Stomach smooth muscle (tissue), 2 donors: ENCODE measurements around the gene CSNK1A1L.

Experiments
- H3K27ac ChIP-seq: one replicate; pipeline ENCODE4 v1.7.0; 2013; ENCODE audit warnings: mild to moderate bottlenecking, low read length, inconsistent platforms
- H3K27me3 ChIP-seq, 2 donors: one replicate each; pipeline ENCODE4 v1.7.0; 2013; ENCODE audit warnings: low read length in 2 of 2; ENCODE audit not compliant: insufficient read depth in 2 of 2, control insufficient read depth in 1 of 2
- H3K36me3 ChIP-seq, 2 donors: one replicate each; pipeline ENCODE4 v1.7.0; 2013; ENCODE audit warnings: low read length in 2 of 2; ENCODE audit not compliant: control insufficient read depth in 2 of 2, insufficient read depth in 2 of 2
- H3K4me1 ChIP-seq: one replicate; pipeline ENCODE4 v1.7.0; 2013; ENCODE audit warnings: low read length; ENCODE audit not compliant: control insufficient read depth, insufficient read depth
- H3K4me3 ChIP-seq, 2 donors: one replicate each; pipeline ENCODE4 v1.7.0; 2013; ENCODE audit warnings: low read length in 2 of 2
- H3K9ac ChIP-seq, 2 donors: one replicate each; pipeline ENCODE4 v1.7.0; 2013; ENCODE audit warnings: low read length in 2 of 2, mild to moderate bottlenecking in 1 of 2
- H3K9me3 ChIP-seq, 2 donors: one replicate each; pipeline ENCODE4 v1.7.0; 2013; ENCODE audit warnings: low read length in 2 of 2; ENCODE audit not compliant: control insufficient read depth in 2 of 2
- donor health status: healthy.
- donor health status: Pancreatic carcinoma.

Gene CSNK1A1L

DNA sequence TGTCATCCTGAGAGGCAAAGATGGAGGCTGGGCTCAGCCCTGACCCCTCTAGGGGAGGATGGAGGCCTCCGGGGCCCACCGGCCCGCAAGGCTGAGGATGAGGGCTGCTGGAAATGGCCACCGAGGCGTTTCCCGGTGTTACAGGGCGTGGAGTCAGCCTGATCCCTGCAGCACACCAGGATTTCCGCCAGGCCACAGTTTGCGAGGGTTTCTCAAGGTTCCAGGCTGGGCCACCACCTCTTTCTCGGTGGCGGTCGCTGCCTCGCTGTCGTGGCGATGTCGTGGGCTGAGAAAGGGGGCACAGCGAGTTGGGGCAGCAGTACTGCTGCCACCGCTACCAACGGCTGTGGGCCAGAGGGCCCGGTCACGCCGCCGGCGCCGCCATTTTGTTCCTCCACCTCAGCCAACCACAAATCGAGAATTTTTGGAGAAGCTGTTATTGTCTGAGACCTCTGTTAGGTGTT, at the start of gene CSNK1A1L:
CSNK1A1L (minus strand) TSS at position 414 of the 464 bp plus-strand sequence; CDS start at position 6, 408 bp downstream.
- H3K4me1 ChIP-seq = no peaks in the 10 kb centered on the region
- H3K27ac ChIP-seq = no peak within 1 kb of the TSS

GRCh38 chr13:37149380-37149779, 43.9 kb upstream of the CSNK1A1L start:
- no peaks in the 10 kb centered on the region for H3K27me3 ChIP-seq
- H3K9me3 ChIP-seq = no peaks in the 10 kb centered on the region
- no peak overlapping the region for H3K4me3 ChIP-seq
- H3K27ac ChIP-seq = no peak overlapping the region
- H3K9ac ChIP-seq = no peak overlapping the region
- H3K36me3 ChIP-seq = no peaks in the 10 kb centered on the region
- peaks cover 5% of the 10 kb centered on the region for H3K4me1 ChIP-seq

More for the DNA sequence above, at the start of gene CSNK1A1L:
- no peaks in the 10 kb centered on the region for H3K36me3 ChIP-seq
- H3K4me3 ChIP-seq = no peak within 1 kb of the TSS
- H3K27me3 ChIP-seq = no peaks in the 10 kb centered on the region
- H3K9ac ChIP-seq = no peak within 1 kb of the TSS
- H3K9me3 ChIP-seq = no peaks in the 10 kb centered on the region

GRCh38 chr13:37148501-37148900, 43.0 kb upstream of the CSNK1A1L start:
- Histone ChIP-seq H3K4me1 (peaks cover 5% of the 10 kb centered on the region), H3K9ac (no peak overlapping the region), H3K4me3 (no peak overlapping the region), H3K9me3 (no peaks in the 10 kb centered on the region), H3K36me3 (no peaks in the 10 kb centered on the region), H3K27me3 (no peaks in the 10 kb centered on the region), H3K27ac (no peak overlapping the region)

DNA sequence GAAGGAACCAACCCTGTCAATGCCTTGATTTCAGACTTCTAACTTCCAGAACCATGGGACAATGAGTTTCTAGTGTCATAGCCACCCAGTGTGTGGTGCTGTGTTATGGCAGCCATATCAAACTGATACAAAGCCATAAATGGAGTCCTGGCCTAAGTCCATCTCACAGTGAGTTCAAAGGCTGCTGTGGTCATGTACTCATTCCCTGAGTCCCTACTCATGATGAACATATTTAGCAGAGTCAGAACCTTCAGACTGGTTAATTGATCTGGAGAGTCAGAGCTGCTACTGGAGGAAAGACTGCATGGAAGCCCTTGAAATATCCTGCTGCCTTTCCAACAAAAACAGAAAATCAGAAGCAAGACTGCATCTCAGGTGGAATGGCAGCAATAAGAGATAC, 39.2 kb upstream of the CSNK1A1L start:
- no peaks in the 10 kb centered on the region for H3K9me3 ChIP-seq
- no peaks in the 10 kb centered on the region for H3K27me3 ChIP-seq
- H3K27ac ChIP-seq = no peak overlapping the region
- H3K4me3 ChIP-seq = no peak overlapping the region
- no peaks in the 10 kb centered on the region for H3K36me3 ChIP-seq
- peaks cover 5% of the 10 kb centered on the region for H3K4me1 ChIP-seq
- no peak overlapping the region for H3K9ac ChIP-seq

DNA sequence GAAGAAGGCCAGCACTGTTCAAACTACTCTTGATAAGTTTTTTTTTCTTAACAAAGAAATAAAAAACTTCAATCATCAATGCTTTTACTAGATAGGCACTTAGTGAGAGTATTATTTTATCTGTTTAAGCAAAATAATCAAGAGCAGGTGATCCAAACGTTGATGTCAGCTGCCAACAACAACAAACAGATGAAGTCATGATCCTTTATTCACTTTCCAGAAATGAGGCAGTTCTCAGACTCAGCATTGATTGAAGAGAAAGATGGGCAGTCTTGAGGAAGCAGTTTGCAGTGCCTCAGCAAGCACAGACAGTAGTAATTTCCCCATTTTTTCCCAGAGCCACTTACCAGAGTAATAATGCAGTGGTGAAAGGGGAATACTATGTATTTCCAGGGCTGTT, 38.4 kb upstream of the CSNK1A1L start:
- no peaks in the 10 kb centered on the region for H3K27me3 ChIP-seq
- no peak overlapping the region for H3K4me3 ChIP-seq
- H3K4me1 ChIP-seq = peaks cover 5% of the 10 kb centered on the region
- no peaks in the 10 kb centered on the region for H3K36me3 ChIP-seq
- H3K9me3 ChIP-seq = no peaks in the 10 kb centered on the region
- H3K27ac ChIP-seq = no peak overlapping the region
- no peak overlapping the region for H3K9ac ChIP-seq

- peaks cover 5% of the 10 kb centered on the region for H3K4me1 ChIP-seq
- no peak overlapping the region for H3K27ac ChIP-seq
- H3K9me3 ChIP-seq = no peaks in the 10 kb centered on the region
- H3K4me3 ChIP-seq = no peak overlapping the region
- H3K9ac ChIP-seq = no peak overlapping the region
- no peaks in the 10 kb centered on the region for H3K27me3 ChIP-seq
- H3K36me3 ChIP-seq = no peaks in the 10 kb centered on the region
Observed at GRCh38 chr13:37142877-37143276, 37.4 kb upstream of the CSNK1A1L start.

- Histone ChIP-seq H3K9ac (no peak overlapping the region), H3K9me3 (no peaks in the 10 kb centered on the region), H3K4me3 (no peak overlapping the region), H3K36me3 (no peaks in the 10 kb centered on the region), H3K27me3 (no peaks in the 10 kb centered on the region), H3K27ac (no peak overlapping the region), H3K4me1 (peaks cover 5% of the 10 kb centered on the region)
Observed at GRCh38 chr13:37141011-37141410, 35.5 kb upstream of the CSNK1A1L start.

DNA sequence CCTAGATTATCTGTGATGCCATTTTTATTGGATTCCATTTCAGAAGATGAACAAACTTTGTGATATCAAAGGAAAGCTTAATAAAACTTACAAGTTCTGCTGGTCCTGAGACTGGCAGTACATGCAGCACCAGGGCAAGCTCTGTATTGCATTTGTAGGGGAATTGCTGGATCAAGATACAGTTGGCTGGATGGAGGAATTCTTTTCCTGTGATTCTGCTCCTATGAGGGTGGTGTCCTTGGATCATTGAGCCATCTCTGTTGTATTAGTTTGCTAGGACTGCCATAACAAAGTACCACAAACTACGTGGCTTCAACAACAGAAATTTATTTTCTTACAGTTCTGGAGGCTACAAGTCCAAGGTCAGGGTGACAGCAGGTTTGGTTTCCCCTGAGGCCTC, 33.9 kb upstream of the CSNK1A1L start:
- no peak overlapping the region for H3K27ac ChIP-seq
- no peaks in the 10 kb centered on the region for H3K27me3 ChIP-seq
- no peaks in the 10 kb centered on the region for H3K9me3 ChIP-seq
- H3K4me3 ChIP-seq = no peak overlapping the region
- no peak overlapping the region for H3K9ac ChIP-seq
- H3K4me1 ChIP-seq = no peaks in the 10 kb centered on the region
- no peaks in the 10 kb centered on the region for H3K36me3 ChIP-seq

DNA sequence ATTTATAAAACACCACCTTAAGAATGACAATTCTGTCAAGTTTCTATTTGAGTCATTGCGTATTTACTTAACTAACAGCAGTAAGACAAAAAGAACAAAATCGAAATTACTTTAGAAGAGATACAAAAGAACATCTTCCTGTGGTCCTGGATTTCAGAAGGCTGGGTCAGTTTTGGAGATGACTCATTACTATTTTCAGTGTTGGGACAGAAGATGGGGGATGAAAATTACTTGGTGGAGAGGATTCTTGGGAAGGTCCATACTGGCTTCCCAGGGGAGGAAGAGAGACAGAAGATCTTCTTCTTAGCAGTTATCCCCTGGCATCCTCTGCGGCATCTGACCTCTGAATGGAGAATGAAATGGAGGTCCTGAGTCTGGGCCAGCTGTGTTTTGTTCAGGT, 33.5 kb upstream of the CSNK1A1L start:
- Histone ChIP-seq H3K9me3 (no peaks in the 10 kb centered on the region), H3K4me3 (no peak overlapping the region), H3K36me3 (no peaks in the 10 kb centered on the region), H3K27ac (no peak overlapping the region), H3K9ac (no peak overlapping the region), H3K4me1 (no peaks in the 10 kb centered on the region), H3K27me3 (no peaks in the 10 kb centered on the region)

DNA sequence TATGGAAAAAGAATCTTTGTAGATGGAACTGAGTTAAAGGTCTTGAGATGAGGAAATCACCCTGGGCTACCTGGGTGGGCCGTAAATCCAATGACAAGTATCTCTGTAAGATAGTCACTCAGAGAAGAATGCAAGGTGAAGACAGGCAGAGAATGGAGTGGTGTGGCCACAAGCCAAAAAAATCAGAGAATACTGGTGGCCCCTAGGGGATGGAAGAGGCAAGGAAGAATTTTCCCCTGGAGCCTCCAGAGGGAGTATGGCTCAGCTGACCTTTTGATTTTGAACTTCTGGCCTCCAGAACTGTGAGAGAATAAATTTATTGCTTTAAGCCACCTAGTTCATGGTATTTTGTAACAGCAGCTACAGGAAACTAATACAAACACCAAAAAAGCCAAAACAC, 32.7 kb upstream of the CSNK1A1L start:
- H3K36me3 ChIP-seq = no peaks in the 10 kb centered on the region
- H3K4me1 ChIP-seq = no peaks in the 10 kb centered on the region
- H3K9me3 ChIP-seq = no peaks in the 10 kb centered on the region
- no peak overlapping the region for H3K27ac ChIP-seq
- H3K27me3 ChIP-seq = no peaks in the 10 kb centered on the region
- no peak overlapping the region for H3K4me3 ChIP-seq
- H3K9ac ChIP-seq = no peak overlapping the region

- Histone ChIP-seq H3K4me1 (no peaks in the 10 kb centered on the region), H3K4me3 (no peak overlapping the region), H3K9me3 (no peaks in the 10 kb centered on the region), H3K9ac (no peak overlapping the region), H3K27ac (no peak overlapping the region), H3K36me3 (no peaks in the 10 kb centered on the region), H3K27me3 (no peaks in the 10 kb centered on the region)
Observed at GRCh38 chr13:37136633-37137032, 31.2 kb upstream of the CSNK1A1L start.
